HG03097 (cell line): ENCODE data around the gene TMTC2.

ENCODE experiments used
- ATAC-seq: cut with Tn5 transposase; IDR thresholded peaks from one replicate; pipeline ENCODE4 v1.9.1; 2021; ENCODE audit not compliant: unreplicated experiment, low FRiP score

TMTC2 gene

DNA sequence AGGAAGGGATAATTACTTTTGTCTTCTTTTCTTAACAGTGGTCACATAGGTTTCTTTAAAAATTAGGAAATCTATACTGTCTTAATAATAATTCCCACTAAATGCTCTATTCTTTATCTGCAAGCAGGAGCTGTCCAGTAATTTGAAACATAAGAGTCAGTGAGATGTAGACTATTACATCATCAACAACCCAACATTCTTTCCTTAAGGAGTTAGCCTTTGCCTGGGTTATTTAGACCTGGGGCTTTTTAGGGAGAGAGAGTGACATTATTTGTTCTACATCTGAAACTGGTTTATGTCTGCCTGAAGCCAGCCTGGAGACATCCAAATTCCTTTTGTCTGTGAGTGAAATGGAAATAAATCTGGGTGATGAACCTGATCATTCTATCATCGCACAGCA is 294.4 kb downstream of the TMTC2 start:
- no peak for ATAC-seq

DNA sequence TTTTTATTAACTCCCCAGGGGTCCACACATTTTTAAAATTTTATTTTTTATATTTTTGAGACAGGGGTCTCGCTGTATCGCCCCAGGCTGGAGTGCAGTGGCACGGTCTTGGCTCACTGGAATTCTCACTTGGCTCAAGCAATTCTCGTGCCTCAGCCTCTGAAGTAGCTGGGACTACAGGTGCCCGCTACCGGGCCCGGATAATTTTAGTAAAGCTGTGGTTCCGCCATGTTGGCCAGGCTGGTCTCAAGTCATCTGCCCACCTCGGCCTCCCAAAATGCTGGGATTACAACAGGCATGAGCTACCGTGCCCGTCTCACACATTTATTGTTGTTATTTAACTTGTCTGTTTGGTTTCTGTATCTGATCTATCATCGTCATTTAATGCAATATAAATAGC is 307.4 kb downstream of the TMTC2 start:
- no peak for ATAC-seq

DNA sequence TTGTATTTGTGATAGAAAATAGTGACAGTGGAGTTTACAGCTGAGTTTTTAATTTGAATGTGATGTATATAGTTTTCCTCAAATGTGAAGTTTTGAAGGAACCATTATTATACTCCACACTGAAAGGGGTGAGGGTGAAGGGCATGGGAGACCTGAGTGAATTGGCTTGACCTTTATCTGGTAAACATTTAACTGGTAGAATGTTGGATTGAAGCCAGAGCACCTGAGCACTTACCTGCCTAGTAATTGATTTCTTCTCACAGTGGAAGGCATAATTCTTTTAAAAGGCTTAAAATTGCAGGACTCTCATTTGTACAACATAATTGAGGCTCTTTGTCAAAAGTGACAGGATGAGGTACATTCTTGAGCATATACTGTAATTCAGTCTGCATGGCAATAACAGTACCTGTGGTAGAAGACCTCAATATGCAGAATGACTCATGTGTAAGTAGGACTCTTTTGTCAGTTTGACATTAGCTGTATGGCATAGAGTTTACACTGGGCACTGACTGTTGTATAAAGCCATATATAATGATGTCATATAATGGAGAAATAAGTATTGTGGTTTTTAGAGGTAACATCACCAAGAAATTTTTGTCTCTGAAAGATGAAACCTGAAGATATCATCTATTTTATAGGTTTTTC is 309.6 kb downstream of the TMTC2 start:
- ATAC-seq, result peak; percentile 84

DNA sequence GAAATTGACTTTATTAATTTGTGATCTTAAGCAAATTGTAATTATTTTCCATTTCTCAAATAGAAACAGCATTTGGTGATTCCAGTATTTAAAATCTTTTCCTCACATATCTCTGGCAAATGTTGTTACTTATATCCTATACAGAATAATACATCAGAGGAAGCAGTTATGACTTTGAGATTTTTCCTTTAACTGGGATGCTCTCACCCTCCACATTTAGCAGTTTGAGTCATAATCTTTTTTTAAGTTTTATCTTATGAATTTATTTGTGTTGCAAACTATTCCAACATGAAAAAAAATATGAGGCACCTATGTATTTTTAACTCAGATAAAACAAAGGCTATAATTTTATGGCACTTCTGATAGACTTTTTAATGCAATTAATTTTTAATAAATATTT is 311.8 kb downstream of the TMTC2 start:
- no peak for ATAC-seq

DNA sequence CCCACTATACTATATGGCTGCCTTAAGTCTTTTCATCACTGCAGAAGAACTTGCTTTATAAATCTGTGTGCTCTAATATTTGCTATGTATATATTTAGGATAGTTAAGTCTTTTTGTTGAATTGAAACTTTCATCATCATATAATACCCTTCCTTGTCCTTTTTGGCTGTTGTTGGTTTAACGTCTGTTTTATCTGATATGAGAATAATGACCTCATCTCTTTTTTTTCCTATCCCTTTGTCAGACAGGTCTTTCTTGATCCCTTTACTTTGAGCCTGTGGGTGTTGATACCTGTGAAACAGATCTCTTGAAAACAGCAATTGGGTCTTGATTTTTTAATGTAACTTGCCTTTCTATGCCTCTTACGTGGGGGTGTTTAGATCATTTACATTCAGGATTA is 316.3 kb downstream of the TMTC2 start:
- ATAC-seq, result no peak

DNA sequence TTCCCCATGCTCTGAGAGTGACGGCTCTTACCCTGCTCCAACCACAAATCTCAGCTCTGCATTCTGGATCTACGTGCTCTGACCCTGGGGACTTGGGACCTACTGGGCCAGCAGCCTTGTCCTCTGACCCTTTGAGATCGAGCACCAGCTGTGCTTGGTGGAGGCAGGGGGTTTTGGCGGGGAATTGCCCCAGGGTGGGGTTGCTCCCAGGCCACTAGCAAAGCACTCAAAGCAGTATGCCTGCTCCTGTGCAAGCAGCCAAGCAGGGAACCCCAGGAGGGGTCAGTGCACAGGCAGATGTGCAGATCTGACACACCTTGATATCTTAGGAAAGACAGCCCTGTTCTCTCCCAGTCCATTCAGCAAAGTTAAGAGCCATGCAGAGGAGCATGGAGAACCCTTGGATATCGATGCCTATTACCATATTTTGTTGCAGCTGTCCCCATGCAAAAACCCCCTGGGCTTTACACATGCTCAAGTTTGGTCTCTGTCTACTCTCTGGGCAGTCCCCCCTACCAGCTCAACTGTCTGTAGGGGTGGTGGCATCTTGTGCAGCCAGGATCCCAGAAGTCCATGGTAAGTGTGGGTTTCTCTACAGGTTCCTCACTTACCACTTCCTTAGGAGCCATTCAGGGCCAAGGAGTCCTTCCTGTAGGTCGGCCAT is 319.0 kb downstream of the TMTC2 start:
- no peak for ATAC-seq

DNA sequence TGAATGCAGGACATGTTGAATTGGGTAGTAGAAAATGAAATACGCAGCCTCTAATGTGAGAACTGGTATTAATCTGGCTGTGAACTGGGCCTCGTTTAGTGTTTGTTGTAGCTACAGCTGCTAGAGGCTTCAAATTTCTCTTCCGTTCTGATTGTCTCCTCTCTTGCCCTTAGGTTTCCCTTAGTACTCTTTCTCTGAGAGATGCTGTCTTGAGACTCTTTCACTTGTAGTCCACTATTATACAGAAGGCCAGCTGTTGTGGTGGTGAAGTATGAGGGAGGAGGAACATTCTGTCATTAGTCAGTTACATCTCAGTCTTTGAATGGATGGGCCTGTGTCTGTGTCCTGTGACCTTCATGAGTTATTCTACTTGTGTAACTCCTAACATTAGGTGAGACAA is 322.0 kb downstream of the TMTC2 start:
- no peak for ATAC-seq

DNA sequence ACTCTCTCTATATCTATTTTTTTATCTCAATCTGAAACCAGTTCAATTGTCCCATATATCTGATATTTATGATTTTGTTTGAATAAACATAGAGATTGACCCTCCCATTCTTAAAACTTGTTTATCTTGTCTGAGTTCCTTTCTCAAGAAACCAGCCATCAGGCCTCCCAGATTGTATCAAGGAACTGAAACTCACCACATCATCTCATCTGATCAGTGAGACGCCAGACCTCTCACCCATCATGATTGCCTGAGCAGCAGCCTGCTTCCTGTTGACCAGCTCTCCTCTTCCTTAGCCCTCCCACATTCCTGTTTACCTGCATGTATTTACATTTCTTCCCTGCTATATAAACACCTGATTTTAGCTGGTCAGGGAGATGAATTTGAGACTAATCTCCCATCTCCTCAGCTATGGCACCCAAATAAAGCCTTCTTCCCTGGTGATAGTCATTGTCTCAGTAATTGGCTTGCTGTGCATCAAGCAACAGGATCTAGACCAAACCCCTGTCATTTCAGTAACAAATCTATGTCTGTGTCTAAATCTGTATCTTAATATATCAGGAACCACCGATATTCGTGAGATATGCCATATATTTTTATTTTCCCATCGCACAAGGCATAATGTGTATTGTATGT is 323.6 kb downstream of the TMTC2 start:
- no peak for ATAC-seq

DNA sequence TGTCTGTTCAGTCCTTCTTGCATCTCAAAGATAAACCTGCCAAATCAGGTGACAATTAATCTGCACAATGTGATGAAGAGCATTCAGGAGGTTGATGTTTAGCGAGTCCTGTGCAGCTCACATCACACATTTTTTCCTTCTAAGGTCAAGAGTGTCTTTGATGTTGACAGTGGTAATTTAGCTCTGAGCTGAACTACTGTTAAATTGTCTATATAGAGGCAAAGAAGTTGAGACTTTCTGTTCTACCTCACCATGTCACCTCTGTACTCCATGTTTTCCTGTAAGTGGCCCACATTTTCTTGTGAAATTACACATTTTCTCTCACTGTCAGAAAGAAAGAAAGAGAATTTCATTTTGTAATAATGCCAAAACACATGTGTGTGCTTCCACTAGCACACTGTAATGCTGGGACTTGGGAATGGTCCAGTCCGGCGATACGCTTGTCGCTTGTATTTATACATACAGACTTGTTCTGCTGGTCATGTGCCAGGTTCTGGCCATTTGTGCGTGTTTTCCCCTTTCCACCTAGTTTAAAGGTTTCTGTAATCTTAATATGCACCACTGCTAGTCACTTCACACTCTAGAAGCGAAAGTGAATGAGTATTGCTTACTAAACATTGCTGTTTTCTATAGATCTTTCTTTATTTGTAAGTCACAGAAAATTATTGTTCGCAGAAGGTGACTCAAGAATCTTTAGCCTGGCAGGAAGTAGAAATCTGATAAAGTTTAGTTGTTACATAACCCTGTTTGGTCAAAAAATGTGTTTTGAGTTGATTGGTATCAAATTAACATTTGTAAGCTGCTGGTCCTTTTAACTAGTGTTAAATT is 328.9 kb downstream of the TMTC2 start:
- no peak for ATAC-seq

DNA sequence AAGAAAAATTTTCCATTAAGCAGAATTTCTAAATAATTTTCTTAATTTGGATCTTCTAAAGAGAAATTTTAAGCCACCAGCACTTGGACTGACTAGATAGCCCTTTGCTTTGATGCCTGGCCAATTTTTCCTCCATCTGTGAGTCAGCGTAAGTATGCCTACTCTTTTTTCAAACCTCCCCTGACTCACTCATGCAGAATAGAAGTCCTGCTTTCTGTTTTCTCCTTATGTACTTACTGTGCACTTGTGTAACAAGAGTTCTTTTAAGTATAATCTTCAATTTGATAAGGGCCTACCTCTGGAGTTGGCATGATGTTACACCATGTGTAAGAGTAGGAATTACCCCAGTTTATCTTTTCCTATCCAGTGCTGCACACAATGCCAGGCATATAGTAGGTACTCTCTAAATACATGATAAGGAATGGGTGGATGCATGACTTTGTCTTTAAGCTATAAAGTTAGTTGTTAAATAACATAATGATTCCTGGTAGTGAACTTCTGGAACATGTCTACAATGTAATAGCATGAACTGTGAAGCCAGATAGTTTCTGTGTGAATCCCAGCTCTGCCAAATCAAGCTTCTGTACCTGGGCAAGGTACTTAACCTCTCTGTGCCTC is 329.6 kb downstream of the TMTC2 start:
- no peak for ATAC-seq

DNA sequence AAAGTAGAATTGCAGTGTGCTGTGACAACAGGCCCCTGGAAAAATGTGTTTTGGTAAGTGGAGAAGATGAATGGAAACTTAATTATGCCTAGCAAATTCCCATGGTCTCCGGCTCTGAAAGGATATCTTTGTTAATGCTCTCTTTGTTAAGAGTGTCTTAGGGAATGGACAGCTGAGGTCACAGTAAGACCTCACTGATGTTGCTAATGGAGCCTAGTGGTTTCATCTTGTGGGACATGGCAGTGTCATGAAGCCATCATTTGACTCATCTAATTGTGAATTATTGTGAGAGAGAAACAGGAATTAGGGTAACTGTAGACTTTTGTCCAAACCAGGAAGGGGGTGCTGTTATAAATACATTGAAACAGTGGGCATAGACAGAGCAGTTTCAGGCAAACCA is 330.3 kb downstream of the TMTC2 start:
- ATAC-seq, result no peak

DNA sequence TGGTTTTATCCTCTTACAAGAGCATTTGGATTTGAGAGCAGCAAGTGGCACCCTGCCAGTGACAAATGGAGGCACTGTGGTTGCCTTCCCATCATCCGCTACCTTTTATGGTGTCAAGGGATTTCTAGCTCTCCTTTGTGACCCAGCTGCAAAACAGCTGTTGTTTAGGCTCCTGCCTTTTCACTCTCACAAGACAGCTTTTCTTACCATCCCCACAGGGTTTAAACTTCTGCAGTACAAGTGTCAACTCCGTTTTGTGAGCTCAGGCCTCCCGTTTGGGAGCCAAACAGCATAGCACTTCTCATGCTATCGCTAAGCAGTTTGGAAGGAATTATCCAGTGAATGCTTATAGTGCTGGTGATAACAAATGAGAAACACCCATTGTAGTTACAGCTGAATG is 331.4 kb downstream of the TMTC2 start:
- ATAC-seq, result no peak

DNA sequence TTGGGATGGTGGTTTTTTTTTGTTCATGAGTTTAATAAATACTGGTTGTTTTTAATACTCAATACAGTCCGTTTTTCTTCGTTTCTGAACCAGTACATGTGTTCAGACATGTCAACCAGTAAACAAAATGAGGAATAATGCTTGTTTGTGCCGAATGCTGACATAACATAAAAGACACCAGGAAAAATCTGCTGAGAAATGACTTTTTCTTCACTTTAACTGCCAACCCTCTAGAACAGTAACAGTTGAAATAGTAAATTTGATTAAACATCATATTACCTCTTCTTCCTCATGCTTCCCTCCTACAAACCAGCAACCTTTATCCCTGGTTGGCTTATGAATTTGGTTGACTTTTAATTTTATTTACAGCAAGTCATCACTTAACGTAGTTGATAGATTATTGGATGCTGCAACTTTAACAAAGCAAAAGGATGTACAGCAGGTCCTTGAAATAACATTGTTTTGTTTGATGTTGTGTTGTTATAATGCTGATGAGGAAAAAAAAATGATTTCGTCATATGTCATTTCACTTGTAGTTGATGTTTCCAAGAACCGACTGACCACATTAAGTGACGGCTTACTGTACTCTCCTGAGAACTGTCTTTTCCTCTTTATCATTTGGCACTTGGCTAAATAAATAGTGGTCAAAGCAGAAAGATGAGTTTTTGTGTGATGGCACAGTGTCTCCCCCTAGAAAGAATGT is 340.5 kb downstream of the TMTC2 start:
- ATAC-seq, result no peak

DNA sequence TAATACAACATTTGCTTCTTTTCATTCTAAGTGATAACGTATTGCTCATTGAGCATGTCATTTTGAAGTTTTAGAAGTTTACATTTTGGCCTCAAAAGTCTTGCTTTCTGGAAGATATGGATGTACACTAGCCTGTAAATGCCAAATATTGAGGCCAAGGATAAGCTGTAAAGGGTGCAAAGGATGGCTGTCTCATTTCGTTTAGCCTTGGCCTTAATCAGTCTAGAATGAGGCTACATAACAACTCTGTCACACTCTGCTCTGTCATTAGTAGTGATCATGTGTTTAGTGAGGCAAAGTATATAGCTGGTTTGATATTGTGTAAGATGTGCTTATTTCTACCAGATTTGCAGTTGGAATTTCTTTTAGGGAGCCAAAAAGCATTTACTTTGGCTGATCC is 344.5 kb downstream of the TMTC2 start:
- ATAC-seq, result no peak

DNA sequence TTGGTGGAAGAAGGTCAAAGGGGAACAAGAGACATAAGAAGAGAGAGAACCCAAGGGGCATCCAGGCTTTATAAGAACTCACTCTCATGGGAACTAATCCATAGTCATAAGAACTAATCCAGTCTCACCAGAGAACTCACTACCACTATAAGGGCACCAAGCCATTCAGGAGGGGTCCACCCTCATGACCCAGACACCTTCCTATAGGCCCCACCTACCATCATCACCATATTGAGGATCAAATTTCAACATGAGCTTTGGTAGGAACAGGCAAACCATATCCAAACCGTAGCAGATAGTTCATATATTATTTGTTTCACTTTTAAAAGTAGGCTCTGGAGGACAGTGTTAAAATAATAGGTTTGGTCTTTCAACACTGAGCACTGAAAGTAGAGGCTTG is 350.1 kb downstream of the TMTC2 start:
- no peak for ATAC-seq

DNA sequence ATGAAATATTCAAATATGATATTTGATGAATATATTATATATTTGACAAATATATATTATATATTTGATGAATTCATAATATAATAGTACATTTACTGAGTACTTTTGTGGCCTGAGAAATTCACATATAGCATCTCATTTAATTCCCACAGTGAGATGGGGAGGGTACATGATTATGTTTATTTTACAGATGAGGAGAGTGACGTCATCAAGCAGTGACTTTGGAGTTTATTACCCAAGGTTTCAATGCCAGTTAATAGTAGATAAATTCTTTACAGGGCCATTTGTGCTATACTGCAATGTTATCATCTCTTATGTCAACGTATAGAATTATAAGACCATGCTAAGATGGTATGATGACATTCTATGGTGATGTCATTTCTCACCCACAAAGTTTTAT is 352.7 kb downstream of the TMTC2 start:
- no peak for ATAC-seq

DNA sequence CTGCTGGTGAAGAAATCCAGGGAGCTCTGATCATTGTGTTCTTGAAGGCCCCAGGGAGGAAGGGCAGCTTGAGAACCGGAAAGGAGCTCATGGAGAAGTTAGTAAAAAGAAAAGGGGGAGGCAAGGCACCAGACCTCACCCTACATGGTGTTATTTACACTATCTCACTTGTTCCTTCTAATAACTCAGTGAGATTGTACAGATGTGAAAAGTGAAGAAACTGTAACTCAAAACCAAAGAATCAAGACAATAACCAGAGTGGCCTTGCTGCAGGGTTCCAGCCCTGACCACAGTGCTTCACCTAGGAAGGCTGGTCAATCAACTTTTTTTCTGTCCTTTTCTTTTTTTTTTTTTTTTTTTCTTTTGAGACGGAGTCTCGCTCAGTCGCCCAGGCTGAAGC is 353.6 kb downstream of the TMTC2 start:
- ATAC-seq, result no peak

DNA sequence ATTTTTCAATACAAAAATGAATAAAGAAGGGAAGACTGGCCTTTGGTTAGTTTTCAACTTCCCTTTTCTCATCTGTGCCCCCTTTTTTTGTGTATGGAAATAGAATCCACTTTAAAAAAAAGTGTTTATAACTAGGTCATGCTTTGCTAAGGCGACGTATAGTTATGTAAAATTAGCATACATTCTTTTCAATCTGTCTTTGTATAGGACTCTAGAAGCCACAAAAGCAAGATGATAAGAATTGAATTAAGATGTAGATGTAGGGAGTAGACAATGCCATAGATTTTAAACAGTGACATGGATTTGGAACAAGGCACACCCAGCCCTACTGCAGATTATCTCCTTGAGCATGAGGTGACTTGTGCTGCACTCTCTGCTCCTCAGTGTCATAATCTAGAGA is 354.3 kb downstream of the TMTC2 start:
- no peak for ATAC-seq

DNA sequence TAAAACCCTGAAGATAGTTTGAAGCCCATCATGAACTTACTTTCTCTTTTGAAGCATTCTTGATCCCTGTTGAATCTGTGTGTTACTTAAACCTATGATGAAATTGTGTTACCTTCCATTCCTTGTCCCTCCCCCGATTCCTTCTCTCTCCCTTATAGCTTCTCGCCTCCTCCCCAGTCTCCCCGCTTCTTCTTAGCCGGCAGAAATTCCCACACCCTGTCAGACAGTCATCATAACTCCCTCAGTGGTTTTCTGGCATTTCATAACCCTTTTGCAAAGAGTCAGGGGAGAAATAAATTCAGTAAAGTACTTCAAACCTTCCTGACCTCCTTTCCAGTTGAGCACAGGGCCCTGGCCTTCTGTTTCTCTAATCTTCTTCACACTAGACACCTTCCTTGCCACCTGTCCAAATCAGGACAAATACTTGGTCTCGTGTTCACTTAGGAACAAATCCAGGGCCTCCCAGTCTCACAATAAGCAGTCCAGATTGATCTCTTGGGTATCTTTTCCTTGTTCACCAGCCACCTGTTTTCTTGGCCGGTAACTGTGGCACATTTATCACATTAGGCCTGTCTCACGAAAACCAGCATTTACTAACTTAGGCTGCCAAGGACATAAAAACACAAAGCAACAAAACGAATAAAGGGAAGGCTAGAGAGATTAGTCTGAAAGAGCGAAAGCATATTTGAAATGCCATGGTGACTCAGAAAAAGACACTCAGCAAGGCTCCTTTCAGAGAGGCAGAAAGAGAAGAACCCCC is 355.9 kb downstream of the TMTC2 start:
- ATAC-seq, result no peak

DNA sequence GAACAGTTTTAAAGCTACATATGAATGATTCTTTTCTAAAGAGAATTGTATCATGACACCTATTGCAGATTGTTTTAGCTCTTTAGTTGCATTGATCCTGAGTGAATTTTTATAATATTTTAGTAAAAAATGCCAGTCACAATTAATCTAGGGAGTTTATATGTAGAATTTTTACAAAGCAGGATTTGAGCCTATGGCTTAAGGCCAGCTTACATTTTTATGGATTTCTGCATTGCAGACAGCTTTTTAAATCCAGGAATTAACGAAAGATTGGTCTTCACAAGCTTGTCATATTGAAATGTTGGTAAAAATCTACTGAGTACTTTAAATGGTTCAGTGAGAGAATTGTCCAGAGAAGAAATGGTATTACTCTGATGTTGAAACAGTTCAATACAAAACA is 358.0 kb downstream of the TMTC2 start:
- no peak for ATAC-seq
